ENCODE results near the gene IL7R. TPM values are rescaled to one million over a fixed set of nuclear protein-coding genes. Genes with fewer than 3 reads are reported as not detected.
"Not testable (repeated sequence)": the region's sequence is repeated elsewhere in the genome, so short reads cannot be mapped to it uniquely, and the experiment has no call there.

The IL7R gene
- total RNA-seq, 1 experiment from 2014 or later: not detected

DNA sequence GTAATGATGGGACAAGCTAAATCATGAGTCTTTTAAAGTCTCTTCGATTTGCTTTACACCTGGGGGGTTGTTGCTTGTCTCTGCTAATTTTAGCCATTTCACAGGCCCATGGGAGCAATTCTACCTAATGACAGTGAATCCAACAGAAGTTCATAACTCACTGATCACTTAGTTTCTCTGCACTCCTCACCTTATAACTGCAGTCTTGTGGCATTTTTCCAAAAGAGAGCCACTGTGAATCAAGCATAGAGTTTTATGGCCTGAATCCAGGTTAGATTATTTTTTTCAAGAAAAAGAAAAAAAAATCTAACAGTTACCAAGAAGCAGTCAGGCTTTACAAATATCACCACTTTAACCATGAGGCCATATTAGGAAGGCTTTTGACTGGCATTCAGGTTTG is 1.5 kb upstream of the IL7R start:
- no peak overlapping the region for H4K5ac ChIP-seq (ENCODE audit: insufficient read length, low read depth, low read length)
- no peaks in the 10 kb centered on the region for H3K23me2 ChIP-seq (ENCODE audit: insufficient read length, low read depth, low read length, poor library complexity, severe bottlenecking)
- no peak overlapping the region for H3K9ac ChIP-seq (ENCODE audit: extremely low read depth, insufficient read length, low read length)
- H3K79me1 ChIP-seq (ENCODE audit: insufficient read depth, low read depth, low read length, poor library complexity, severe bottlenecking): no peaks in the 10 kb centered on the region
- H3K4me2 ChIP-seq (ENCODE audit: insufficient read depth, insufficient read length, low read length): no peak overlapping the region
- no peak overlapping the region for H2AK5ac ChIP-seq (ENCODE audit: insufficient read length, low read length)
- Mint-ChIP-seq H3K27ac (no peak overlapping the region), H3K36me3 (ENCODE audit: insufficient read depth in 1 of 3, low read depth in 3 of 3) (no peaks in the 10 kb centered on the region), H3K9me3 (no peaks in the 10 kb centered on the region; a peak in 1 of 5 replicates), H3K4me1 (peaks cover 14 to 25% of the 10 kb centered on the region in 2 experiments), H3K4me3 (no peak overlapping the region), H3K27me3 (ENCODE audit: low read depth) (peaks cover 3% of the 10 kb centered on the region; the same call in 1 of the 2 replicates)
- no peak overlapping the region for H2BK20ac ChIP-seq (ENCODE audit: low read depth, low read length, poor library complexity, severe bottlenecking)
- DNase-seq: no peak
- no peak overlapping the region for H2BK120ac ChIP-seq (ENCODE audit: low read depth, low read length, poor library complexity, severe bottlenecking)
- no peak overlapping the region for H2BK5ac ChIP-seq (ENCODE audit: insufficient read length, low read length)
- no peak overlapping the region for H3K18ac ChIP-seq (ENCODE audit: insufficient read length, low read depth, low read length)
- no peak overlapping the region for H2AFZ ChIP-seq (ENCODE audit: low read length)
- no peak overlapping the region for H2BK12ac ChIP-seq (ENCODE audit: insufficient read length, low read depth, low read length)
- no peaks in the 10 kb centered on the region for H4K20me1 ChIP-seq (ENCODE audit: control insufficient read depth, insufficient read depth, insufficient read length)
- H3K27ac ChIP-seq (ENCODE audit: insufficient read length, low read depth, low read length): no peak overlapping the region
- H3K27me3 ChIP-seq (ENCODE audit: insufficient read depth, low read length): no peaks in the 10 kb centered on the region
- no peak overlapping the region for H3K56ac ChIP-seq (ENCODE audit: insufficient read length, low read depth, low read length)
- no peak overlapping the region for H3K23ac ChIP-seq (ENCODE audit: insufficient read length, low read depth, low read length)
- H2BK15ac ChIP-seq (ENCODE audit: low read depth, low read length): no peak overlapping the region
- H3K4me1 ChIP-seq (ENCODE audit: insufficient read depth, low read length): peaks cover 4% of the 10 kb centered on the region; the same call in 1 of the 2 replicates
- no CpG with 5 or more reads among the region's 1 CpG for WGBS (ENCODE audit: extremely low coverage, insufficient read length, low lambda C conversion rate)
- no peaks in the 10 kb centered on the region for H3K79me2 ChIP-seq (ENCODE audit: insufficient read depth, low read length)
- TF ChIP-seq, protein P1, sequence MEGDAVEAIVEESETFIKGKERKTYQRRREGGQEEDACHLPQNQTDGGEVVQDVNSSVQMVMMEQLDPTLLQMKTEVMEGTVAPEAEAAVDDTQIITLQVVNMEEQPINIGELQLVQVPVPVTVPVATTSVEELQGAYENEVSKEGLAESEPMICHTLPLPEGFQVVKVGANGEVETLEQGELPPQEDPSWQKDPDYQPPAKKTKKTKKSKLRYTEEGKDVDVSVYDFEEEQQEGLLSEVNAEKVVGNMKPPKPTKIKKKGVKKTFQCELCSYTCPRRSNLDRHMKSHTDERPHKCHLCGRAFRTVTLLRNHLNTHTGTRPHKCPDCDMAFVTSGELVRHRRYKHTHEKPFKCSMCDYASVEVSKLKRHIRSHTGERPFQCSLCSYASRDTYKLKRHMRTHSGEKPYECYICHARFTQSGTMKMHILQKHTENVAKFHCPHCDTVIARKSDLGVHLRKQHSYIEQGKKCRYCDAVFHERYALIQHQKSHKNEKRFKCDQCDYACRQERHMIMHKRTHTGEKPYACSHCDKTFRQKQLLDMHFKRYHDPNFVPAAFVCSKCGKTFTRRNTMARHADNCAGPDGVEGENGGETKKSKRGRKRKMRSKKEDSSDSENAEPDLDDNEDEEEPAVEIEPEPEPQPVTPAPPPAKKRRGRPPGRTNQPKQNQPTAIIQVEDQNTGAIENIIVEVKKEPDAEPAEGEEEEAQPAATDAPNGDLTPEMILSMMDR (conservative IDR thresholded peaks at IDR 0.05): no peak
- H4K91ac ChIP-seq (ENCODE audit: insufficient read length, low read depth, low read length): no peak overlapping the region
- H3T11ph ChIP-seq (ENCODE audit: low read length): no peak overlapping the region
- H4K8ac ChIP-seq (replicated peaks; ENCODE audit: insufficient read length, low read depth, low read length): no peak overlapping the region
- no peaks in the 10 kb centered on the region for H3K9me3 ChIP-seq (ENCODE audit: control insufficient read depth, low read depth, low read length)
- no peak overlapping the region for H3K4ac ChIP-seq (ENCODE audit: low read depth, low read length)
- H3K14ac ChIP-seq (ENCODE audit: insufficient read depth, low read length): no peak overlapping the region

GRCh38 chr5:35856186-35856764 is 416 bp upstream of the IL7R start:
- not testable (repeated sequence) for H3K9me3 Mint-ChIP-seq; H3K18ac ChIP-seq (ENCODE audit: insufficient read length, low read depth, low read length); H3K4ac ChIP-seq (ENCODE audit: low read depth, low read length); H3K27ac ChIP-seq (ENCODE audit: insufficient read length, low read depth, low read length); H3K9me3 ChIP-seq (ENCODE audit: control insufficient read depth, low read depth, low read length); H2AFZ ChIP-seq (ENCODE audit: low read length); H3K4me1 ChIP-seq (ENCODE audit: insufficient read depth, low read length); H2AK5ac ChIP-seq (ENCODE audit: insufficient read length, low read length); DNase-seq; H4K5ac ChIP-seq (ENCODE audit: insufficient read length, low read depth, low read length); H3K27ac Mint-ChIP-seq; H2BK120ac ChIP-seq (ENCODE audit: low read depth, low read length, poor library complexity, severe bottlenecking); H4K91ac ChIP-seq (ENCODE audit: insufficient read length, low read depth, low read length); H3K56ac ChIP-seq (ENCODE audit: insufficient read length, low read depth, low read length); H2BK12ac ChIP-seq (ENCODE audit: insufficient read length, low read depth, low read length); H3K14ac ChIP-seq (ENCODE audit: insufficient read depth, low read length); H3K79me2 ChIP-seq (ENCODE audit: insufficient read depth, low read length); H2BK15ac ChIP-seq (ENCODE audit: low read depth, low read length); H3K9ac ChIP-seq (ENCODE audit: extremely low read depth, insufficient read length, low read length); H3K27me3 ChIP-seq (ENCODE audit: insufficient read depth, low read length); H4K8ac ChIP-seq (replicated peaks; ENCODE audit: insufficient read length, low read depth, low read length); H3K36me3 Mint-ChIP-seq (ENCODE audit: insufficient read depth in 1 of 3, low read depth in 3 of 3); H3K79me1 ChIP-seq (ENCODE audit: insufficient read depth, low read depth, low read length, poor library complexity, severe bottlenecking); H2BK20ac ChIP-seq (ENCODE audit: low read depth, low read length, poor library complexity, severe bottlenecking); H3K27me3 Mint-ChIP-seq (ENCODE audit: low read depth); H2BK5ac ChIP-seq (ENCODE audit: insufficient read length, low read length); H4K20me1 ChIP-seq (ENCODE audit: control insufficient read depth, insufficient read depth, insufficient read length); H3T11ph ChIP-seq (ENCODE audit: low read length); H3K23me2 ChIP-seq (ENCODE audit: insufficient read length, low read depth, low read length, poor library complexity, severe bottlenecking); H3K4me3 Mint-ChIP-seq; H3K23ac ChIP-seq (ENCODE audit: insufficient read length, low read depth, low read length); H3K4me2 ChIP-seq (ENCODE audit: insufficient read depth, insufficient read length, low read length)
- H3K4me1 Mint-ChIP-seq: peaks cover 19 to 31% of the 10 kb centered on the region in 2 experiments
- WGBS (ENCODE audit: extremely low coverage, insufficient read length, low lambda C conversion rate): no CpG with 5 or more reads among the region's 5 CpGs
